Epithelial cell of esophagus (primary cell): ENCODE data around the gene FAAP24.
"Not testable (repeated sequence)": the region's sequence is repeated elsewhere in the genome, so short reads cannot be mapped to it uniquely, and the experiment has no call there.

Experiments
- DNase-seq: peaks from one replicate; pipeline ENCODE4 v3.0.0; 2010; ENCODE audit warnings: low read depth
- H3K4me3 ChIP-seq: 2 replicates; pipeline ENCODE4 v1.5.1; 2011; ENCODE audit warnings: mild to moderate bottlenecking, low read length, control low read depth
- CTCF ChIP-seq: IDR thresholded peaks from 2 replicates; pipeline ENCODE4 v1.5.1; 2011; ENCODE audit warnings: low read depth, mild to moderate bottlenecking, low read length, control low read depth, inconsistent platforms; ENCODE audit not compliant: insufficient read depth; ENCODE audit errors: missing control alignments

Gene FAAP24

GRCh38 chr19:32936065-32936464 is 36.0 kb upstream of the FAAP24 start:
- H3K4me3 ChIP-seq, result no peak overlapping the region
- no peak for TF ChIP-seq CTCF
- no peak for DNase-seq

- not testable (repeated sequence) for DNase-seq, H3K4me3 ChIP-seq
Measured at GRCh38 chr19:32941273-32941672, 30.8 kb upstream of the FAAP24 start.

- no peak for DNase-seq
- no peak overlapping the region for H3K4me3 ChIP-seq
- no peak for TF ChIP-seq CTCF
Measured at GRCh38 chr19:32945260-32945659, 26.8 kb upstream of the FAAP24 start.

- no peak for TF ChIP-seq CTCF
- no peak for DNase-seq
- H3K4me3 ChIP-seq, result no peak overlapping the region
Measured at GRCh38 chr19:32966750-32967149, 5.3 kb upstream of the FAAP24 start.

- no peak overlapping the region for H3K4me3 ChIP-seq
- no peak for DNase-seq
- no peak for TF ChIP-seq CTCF
Measured at GRCh38 chr19:32969549-32969948, 2.5 kb upstream of the FAAP24 start.

GRCh38 chr19:32971012-32971595 is 938 bp upstream of the FAAP24 start:
- peak overlapping the region; percentile 73 for H3K4me3 ChIP-seq
- no peak for TF ChIP-seq CTCF
- DNase-seq, result no peak

GRCh38 chr19:32976223-32976805 is 4.3 kb downstream of the FAAP24 start:
- no peak overlapping the region for H3K4me3 ChIP-seq
- TF ChIP-seq CTCF, result peak; percentile 90
- peak; percentile 71 for DNase-seq
